Prostate gland (tissue), 2 donors: Measurements from ENCODE around the gene C10orf105.

Experiments
- POLR2A ChIP-seq: fragments of 450-650 bp; IDR thresholded peaks from one replicate; pipeline ENCODE4 v1.6.1; 2016; ENCODE audit warnings: antibody characterized with exemption, mild to moderate bottlenecking
- POLR2AphosphoS5 ChIP-seq: sonication (generic); formaldehyde crosslinking; IDR thresholded peaks from one replicate; pipeline ENCODE4 v1.6.1; 2017; ENCODE audit warnings: antibody characterized with exemption
- TF ChIP-seq, protein P1 (sequence below), 4 experiments: fragments of 200-600 bp in 2 of 4; fragments of 450-650 bp in 2 of 4; sonication (generic) in 2 of 4; IDR thresholded peaks; 1 replicate in 3 of 4; 2 replicates in 1 of 4; pipeline ENCODE4 v1.5.1; 2016 to 2019; ENCODE audit warnings: antibody characterized with exemption in 4 of 4, mild to moderate bottlenecking in 2 of 4, moderate library complexity in 2 of 4

DNA sequence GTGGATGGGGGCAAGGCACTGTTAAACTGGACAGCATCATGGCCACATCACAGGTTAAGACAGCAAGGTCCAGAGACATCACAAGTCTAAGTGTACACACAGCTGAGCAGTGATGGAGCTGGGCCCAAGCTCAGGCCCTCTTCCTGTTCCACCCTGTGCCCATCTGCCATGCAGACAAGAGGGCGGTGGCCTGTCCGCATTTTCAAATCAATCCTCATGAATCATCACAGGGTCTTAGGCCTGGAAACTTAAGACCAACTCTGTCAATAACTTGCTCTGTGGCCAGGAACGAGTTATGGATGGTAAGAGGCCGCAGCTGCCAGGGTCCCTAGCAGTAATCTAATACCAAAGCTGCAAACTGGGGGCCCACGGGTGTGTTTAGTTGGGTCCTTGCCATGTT, 3.2 kb downstream of the C10orf105 start:
- TF ChIP-seq, protein P1, sequence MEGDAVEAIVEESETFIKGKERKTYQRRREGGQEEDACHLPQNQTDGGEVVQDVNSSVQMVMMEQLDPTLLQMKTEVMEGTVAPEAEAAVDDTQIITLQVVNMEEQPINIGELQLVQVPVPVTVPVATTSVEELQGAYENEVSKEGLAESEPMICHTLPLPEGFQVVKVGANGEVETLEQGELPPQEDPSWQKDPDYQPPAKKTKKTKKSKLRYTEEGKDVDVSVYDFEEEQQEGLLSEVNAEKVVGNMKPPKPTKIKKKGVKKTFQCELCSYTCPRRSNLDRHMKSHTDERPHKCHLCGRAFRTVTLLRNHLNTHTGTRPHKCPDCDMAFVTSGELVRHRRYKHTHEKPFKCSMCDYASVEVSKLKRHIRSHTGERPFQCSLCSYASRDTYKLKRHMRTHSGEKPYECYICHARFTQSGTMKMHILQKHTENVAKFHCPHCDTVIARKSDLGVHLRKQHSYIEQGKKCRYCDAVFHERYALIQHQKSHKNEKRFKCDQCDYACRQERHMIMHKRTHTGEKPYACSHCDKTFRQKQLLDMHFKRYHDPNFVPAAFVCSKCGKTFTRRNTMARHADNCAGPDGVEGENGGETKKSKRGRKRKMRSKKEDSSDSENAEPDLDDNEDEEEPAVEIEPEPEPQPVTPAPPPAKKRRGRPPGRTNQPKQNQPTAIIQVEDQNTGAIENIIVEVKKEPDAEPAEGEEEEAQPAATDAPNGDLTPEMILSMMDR (IDR thresholded peaks at IDR 0.05), result no peak
- TF ChIP-seq POLR2A, result no peak
- no peak for TF ChIP-seq POLR2AphosphoS5
